ENCODE data around the gene EPAS1. TPM values are rescaled to one million over a fixed set of nuclear protein-coding genes. Genes with fewer than 3 reads are reported as not detected.

EPAS1 gene
- total and polyA plus RNA-seq, 2 of the 13 experiments (the other 11 are each of a cell fraction or from before 2014, with no cell fraction given) = 47.1 to 182 TPM

DNA sequence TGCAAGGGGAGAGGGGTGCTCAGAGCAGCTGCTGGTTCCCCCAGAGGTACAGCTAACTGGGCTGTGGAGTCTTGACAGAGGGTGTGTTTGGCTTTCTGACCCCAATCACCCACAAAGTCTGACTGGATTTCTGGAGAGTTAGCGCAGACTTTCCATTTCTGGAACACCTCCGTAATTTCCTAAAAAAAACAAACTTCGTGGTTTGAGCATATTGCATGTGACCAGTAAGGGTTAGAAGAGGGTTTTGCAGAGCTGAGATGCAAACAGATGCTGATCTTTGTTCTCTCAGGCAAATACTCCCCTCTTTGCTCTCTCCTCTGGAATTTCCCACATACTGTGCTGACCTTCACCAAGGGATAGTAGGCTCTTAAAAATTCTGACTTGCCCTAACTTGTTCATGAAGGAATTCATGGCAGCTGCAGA, 137.7 kb downstream of the EPAS1 start (continued):
- TF ChIP-seq, protein P1, sequence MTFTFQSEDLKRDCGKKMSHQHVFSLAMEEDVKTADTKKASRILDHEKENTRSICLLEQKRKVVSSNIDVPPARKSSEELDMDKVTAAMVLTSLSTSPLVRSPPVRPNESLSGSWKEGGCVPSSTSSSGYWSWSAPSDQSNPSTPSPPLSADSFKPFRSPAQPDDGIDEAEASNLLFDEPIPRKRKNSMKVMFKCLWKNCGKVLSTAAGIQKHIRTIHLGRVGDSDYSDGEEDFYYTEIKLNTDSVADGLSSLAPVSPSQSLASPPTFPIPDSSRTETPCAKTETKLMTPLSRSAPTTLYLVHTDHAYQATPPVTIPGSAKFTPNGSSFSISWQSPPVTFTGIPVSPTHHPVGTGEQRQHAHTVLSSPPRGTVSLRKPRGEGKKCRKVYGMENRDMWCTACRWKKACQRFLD (CRISPR knock-in tag; IDR thresholded peaks at IDR 0.05; ENCODE audit: borderline replicate concordance) = no peak
- TF ChIP-seq, protein P2, sequence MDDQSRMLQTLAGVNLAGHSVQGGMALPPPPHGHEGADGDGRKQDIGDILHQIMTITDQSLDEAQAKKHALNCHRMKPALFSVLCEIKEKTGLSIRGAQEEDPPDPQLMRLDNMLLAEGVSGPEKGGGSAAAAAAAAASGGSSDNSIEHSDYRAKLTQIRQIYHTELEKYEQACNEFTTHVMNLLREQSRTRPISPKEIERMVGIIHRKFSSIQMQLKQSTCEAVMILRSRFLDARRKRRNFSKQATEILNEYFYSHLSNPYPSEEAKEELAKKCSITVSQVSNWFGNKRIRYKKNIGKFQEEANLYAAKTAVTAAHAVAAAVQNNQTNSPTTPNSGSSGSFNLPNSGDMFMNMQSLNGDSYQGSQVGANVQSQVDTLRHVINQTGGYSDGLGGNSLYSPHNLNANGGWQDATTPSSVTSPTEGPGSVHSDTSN (CRISPR knock-in tag; IDR thresholded peaks at IDR 0.05; ENCODE audit: borderline replicate concordance) = no peak
- 0 out of 2 replicates have a peak, but pooled peaks have one; percentile 30 for TF ChIP-seq MEF2D (CRISPR knock-in tag; IDR thresholded peaks at IDR 0.05)
- peak; percentile 61; the same call in 1 of the 2 replicates for TF ChIP-seq REPIN1 (CRISPR knock-in tag; IDR thresholded peaks at IDR 0.05; ENCODE audit: borderline replicate concordance, low read depth)
- TF ChIP-seq, protein P3, sequence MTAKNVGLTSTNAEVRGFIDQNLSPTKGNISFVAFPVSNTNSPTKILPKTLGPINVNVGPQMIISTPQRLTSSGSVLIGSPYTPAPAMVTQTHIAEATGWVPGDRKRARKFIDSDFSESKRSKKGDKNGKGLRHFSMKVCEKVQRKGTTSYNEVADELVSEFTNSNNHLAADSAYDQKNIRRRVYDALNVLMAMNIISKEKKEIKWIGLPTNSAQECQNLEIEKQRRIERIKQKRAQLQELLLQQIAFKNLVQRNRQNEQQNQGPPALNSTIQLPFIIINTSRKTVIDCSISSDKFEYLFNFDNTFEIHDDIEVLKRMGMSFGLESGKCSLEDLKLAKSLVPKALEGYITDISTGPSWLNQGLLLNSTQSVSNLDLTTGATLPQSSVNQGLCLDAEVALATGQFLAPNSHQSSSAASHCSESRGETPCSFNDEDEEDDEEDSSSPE (CRISPR knock-in tag; IDR thresholded peaks at IDR 0.05) = peak; percentile 65
- TF ChIP-seq, protein P4, sequence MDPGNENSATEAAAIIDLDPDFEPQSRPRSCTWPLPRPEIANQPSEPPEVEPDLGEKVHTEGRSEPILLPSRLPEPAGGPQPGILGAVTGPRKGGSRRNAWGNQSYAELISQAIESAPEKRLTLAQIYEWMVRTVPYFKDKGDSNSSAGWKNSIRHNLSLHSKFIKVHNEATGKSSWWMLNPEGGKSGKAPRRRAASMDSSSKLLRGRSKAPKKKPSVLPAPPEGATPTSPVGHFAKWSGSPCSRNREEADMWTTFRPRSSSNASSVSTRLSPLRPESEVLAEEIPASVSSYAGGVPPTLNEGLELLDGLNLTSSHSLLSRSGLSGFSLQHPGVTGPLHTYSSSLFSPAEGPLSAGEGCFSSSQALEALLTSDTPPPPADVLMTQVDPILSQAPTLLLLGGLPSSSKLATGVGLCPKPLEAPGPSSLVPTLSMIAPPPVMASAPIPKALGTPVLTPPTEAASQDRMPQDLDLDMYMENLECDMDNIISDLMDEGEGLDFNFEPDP (CRISPR knock-in tag; conservative IDR thresholded peaks at IDR 0.05) = 0 out of 2 replicates have a peak, but pooled peaks have one; percentile 8
- peak; percentile 97 for TF ChIP-seq TP53 (CRISPR knock-in tag; conservative IDR thresholded peaks at IDR 0.05)
- TF ChIP-seq ARNT2 (CRISPR knock-in tag; IDR thresholded peaks at IDR 0.05; ENCODE audit: low read depth) = 0 out of 2 replicates have a peak, but pooled peaks have one; percentile 16
- TF ChIP-seq GZF1 (CRISPR knock-in tag; IDR thresholded peaks at IDR 0.05) = no peak
- TF ChIP-seq TBX2 (CRISPR knock-in tag; IDR thresholded peaks at IDR 0.05; ENCODE audit: borderline replicate concordance) = peak; percentile 54; the same call in 1 of the 2 replicates
- TF ChIP-seq CENPT (CRISPR knock-in tag; IDR thresholded peaks at IDR 0.05; ENCODE audit: low read depth) = no peak
- TF ChIP-seq, protein P5, sequence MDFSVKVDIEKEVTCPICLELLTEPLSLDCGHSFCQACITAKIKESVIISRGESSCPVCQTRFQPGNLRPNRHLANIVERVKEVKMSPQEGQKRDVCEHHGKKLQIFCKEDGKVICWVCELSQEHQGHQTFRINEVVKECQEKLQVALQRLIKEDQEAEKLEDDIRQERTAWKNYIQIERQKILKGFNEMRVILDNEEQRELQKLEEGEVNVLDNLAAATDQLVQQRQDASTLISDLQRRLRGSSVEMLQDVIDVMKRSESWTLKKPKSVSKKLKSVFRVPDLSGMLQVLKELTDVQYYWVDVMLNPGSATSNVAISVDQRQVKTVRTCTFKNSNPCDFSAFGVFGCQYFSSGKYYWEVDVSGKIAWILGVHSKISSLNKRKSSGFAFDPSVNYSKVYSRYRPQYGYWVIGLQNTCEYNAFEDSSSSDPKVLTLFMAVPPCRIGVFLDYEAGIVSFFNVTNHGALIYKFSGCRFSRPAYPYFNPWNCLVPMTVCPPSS (IDR thresholded peaks at IDR 0.05) = no peak
- no peak for TF ChIP-seq BRD4 (CRISPR knock-in tag; IDR thresholded peaks at IDR 0.05)
- TF ChIP-seq TOPORS (CRISPR knock-in tag; IDR thresholded peaks at IDR 0.05) = peak; percentile 92; the same call in 1 of the 2 replicates
- TF ChIP-seq CC2D1A (CRISPR knock-in tag; IDR thresholded peaks at IDR 0.05) = no peak
- no peak for TF ChIP-seq FOXK1 (CRISPR knock-in tag; IDR thresholded peaks at IDR 0.05; ENCODE audit: borderline replicate concordance, low read depth)
- TF ChIP-seq, protein P6, sequence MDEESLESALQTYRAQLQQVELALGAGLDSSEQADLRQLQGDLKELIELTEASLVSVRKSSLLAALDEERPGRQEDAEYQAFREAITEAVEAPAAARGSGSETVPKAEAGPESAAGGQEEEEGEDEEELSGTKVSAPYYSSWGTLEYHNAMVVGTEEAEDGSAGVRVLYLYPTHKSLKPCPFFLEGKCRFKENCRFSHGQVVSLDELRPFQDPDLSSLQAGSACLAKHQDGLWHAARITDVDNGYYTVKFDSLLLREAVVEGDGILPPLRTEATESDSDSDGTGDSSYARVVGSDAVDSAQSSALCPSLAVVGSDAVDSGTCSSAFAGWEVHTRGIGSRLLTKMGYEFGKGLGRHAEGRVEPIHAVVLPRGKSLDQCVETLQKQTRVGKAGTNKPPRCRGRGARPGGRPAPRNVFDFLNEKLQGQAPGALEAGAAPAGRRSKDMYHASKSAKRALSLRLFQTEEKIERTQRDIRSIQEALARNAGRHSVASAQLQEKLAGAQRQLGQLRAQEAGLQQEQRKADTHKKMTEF (CRISPR knock-in tag; IDR thresholded peaks at IDR 0.05) = 0 out of 2 replicates have a peak, but pooled peaks have one; percentile 44
- peak in 1 of 2 experiments; percentile 86; a peak in 2 of 4 replicates for TF ChIP-seq EP300 (IDR thresholded peaks at IDR 0.05; ENCODE audit: low read depth in 2 of 2, low read length in 2 of 2)
- TF ChIP-seq EP300 (CRISPR knock-in tag; IDR thresholded peaks at IDR 0.05; ENCODE audit: borderline replicate concordance) = peak; percentile 59; the same call in 1 of the 2 replicates
- 0 out of 2 replicates have a peak, but pooled peaks have one; percentile 23 for TF ChIP-seq ZNF33B (CRISPR knock-in tag; IDR thresholded peaks at IDR 0.05)
- TF ChIP-seq ARNTL (CRISPR knock-in tag; IDR thresholded peaks at IDR 0.05) = no peak; the same call in 1 of the 2 replicates
- TF ChIP-seq MBD4 (IDR thresholded peaks at IDR 0.05; ENCODE audit: borderline replicate concordance, low read length) = no peak
- TF ChIP-seq ZNF564 (CRISPR knock-in tag; IDR thresholded peaks at IDR 0.05) = no peak
